Measurements from ENCODE around the gene EBLN2.

GRCh38 chr3:73031573-73032103 is 29.8 kb upstream of the EBLN2 start:
- TF ChIP-seq CTCF (IDR thresholded peaks at IDR 0.05) (no peak), RCOR1 (IDR thresholded peaks at IDR 0.05; ENCODE audit: low read length) (no peak), RAD21 (IDR thresholded peaks at IDR 0.05; ENCODE audit: low read length) (no peak), RFX5 (IDR thresholded peaks at IDR 0.05; ENCODE audit: low read length) (no peak), SIN3A (IDR thresholded peaks at IDR 0.05; ENCODE audit: borderline replicate concordance, low read depth, low read length) (no peak), EP300 (IDR thresholded peaks at IDR 0.05; ENCODE audit: borderline replicate concordance in 1 of 2, low read depth in 1 of 2, low read length in 1 of 2) (no peak), POLR2AphosphoS5 (IDR thresholded peaks at IDR 0.05; ENCODE audit: low read depth, low read length) (no peak), MEF2A (IDR thresholded peaks at IDR 0.05; ENCODE audit: borderline replicate concordance, low read depth) (no peak), TCF12 (IDR thresholded peaks at IDR 0.05) (no peak), YY1 (IDR thresholded peaks at IDR 0.05; ENCODE audit: low read depth) (no peak), SMC3 (IDR thresholded peaks at IDR 0.05; ENCODE audit: low read depth, low read length) (no peak), RXRA (IDR thresholded peaks at IDR 0.05; ENCODE audit: borderline replicate concordance, low read depth) (no peak)
